ENCODE data around the gene ZMYND15.

DNA sequence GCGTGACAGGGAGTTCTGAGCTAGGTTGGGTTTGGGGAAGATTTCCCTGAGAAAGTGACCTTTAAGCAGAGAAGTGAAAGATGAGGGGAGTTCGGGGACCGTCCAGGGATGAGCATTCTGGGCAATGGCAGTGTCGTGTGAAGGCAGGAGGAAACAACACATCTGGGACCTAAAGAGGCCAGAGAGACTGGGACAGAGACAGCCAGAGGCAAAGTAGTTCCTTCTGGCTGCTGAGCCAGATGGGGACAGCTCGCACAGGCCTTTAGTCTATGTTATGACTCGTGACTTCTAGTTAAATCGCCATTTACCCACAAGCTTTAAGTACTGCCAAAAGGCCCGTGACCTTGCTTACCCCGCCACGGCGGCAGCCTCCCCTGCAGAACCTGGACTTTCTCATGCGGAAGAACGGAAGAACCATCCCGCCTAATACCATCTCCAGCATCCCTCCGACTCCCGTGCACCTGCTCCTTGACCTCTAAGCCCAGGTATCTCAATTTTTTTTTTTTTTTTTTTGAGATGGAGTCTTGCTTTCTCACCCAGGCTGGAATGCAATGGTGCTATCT, 16.9 kb upstream of the ZMYND15 start:
- TF ChIP-seq SNAI2 (CRISPR knock-in tag; IDR thresholded peaks at IDR 0.05) (no peak), TOX (CRISPR knock-in tag; IDR thresholded peaks at IDR 0.05; ENCODE audit: borderline replicate concordance) (no peak), PATZ1 (CRISPR knock-in tag; IDR thresholded peaks at IDR 0.05; ENCODE audit: borderline replicate concordance) (no peak), TSHZ2 (CRISPR knock-in tag; IDR thresholded peaks at IDR 0.05) (no peak), CSRNP3 (CRISPR knock-in tag; IDR thresholded peaks at IDR 0.05) (no peak), RARB (CRISPR knock-in tag; IDR thresholded peaks at IDR 0.05) (no peak), ZFP3 (CRISPR knock-in tag; IDR thresholded peaks at IDR 0.05) (no peak)
- TF ChIP-seq, protein P1, sequence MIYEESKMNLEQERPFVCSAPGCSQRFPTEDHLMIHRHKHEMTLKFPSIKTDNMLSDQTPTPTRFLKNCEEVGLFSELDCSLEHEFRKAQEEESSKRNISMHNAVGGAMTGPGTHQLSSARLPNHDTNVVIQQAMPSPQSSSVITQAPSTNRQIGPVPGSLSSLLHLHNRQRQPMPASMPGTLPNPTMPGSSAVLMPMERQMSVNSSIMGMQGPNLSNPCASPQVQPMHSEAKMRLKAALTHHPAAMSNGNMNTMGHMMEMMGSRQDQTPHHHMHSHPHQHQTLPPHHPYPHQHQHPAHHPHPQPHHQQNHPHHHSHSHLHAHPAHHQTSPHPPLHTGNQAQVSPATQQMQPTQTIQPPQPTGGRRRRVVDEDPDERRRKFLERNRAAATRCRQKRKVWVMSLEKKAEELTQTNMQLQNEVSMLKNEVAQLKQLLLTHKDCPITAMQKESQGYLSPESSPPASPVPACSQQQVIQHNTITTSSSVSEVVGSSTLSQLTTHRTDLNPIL (CRISPR knock-in tag; IDR thresholded peaks at IDR 0.05; ENCODE audit: low read depth) = no peak

Measured in SK-N-SH treated with all-trans-retinoic acid at 6 μM for 48 hours (cell line).